HepG2 (cell line): ENCODE results near the gene ZNF90. TPM values are rescaled to one million over a fixed set of nuclear protein-coding genes. Genes with fewer than 3 reads are reported as not detected.
"Not testable (repeated sequence)": the region's sequence is repeated elsewhere in the genome, so short reads cannot be mapped to it uniquely, and the experiment has no call there.

Experiments
- ATAC-seq: fragments of 200-7000 bp; cut with Tn5 transposase; 3 replicates; pipeline ENCODE4 v1.9.1; 2020; ENCODE audit warnings: mild to moderate bottlenecking, moderate library complexity
- BruUV-seq: library from RNA; stranded (reverse); fragments of 400-500 nt; replicated peaks from 2 replicates; lab custom pipeline; 2021; lab: Mats Ljungman, UMichigan
- CTCF ChIA-PET: fragments of 300-600 bp; formaldehyde crosslinking; extraction: SDS; loops from one replicate; lab custom pipeline; 2021; ENCODE audit warnings: low total read pairs, inconsistent platforms, low intra/inter-chr PET ratio; lab: Yijun Ruan, JAX
- POLR2A ChIA-PET: fragments of 350-600 bp; sonication (Branson Sonifier 250); formaldehyde crosslinking; loops from one replicate; lab custom pipeline; 2020; ENCODE audit warnings: antibody characterized with exemption, inconsistent platforms; lab: Yijun Ruan, JAX
- DNase-seq: peaks from one replicate; pipeline ENCODE4 v3.0.0-alpha.2; 2015; ENCODE audit warnings: low spot score
- FAIRE-seq: peaks from 3 replicates; lab custom pipeline; 2011; peaks lifted over from hg19 to GRCh38; lab: Jason Lieb, UNC
- H2AFZ ChIP-seq: one replicate; pipeline ENCODE4 v1.6.1; 2011; ENCODE audit warnings: low read length, inconsistent platforms
- H3K27ac ChIP-seq: fragments of 300-600 bp; 3 replicates; pipeline ENCODE4 v1.8.0; 2011; ENCODE audit warnings: mixed run types, mild to moderate bottlenecking, mixed read lengths, low read length, inconsistent platforms; ENCODE audit not compliant: insufficient read depth; ENCODE audit errors: extremely low read length
- H3K27me3 ChIP-seq, 2 experiments: fragments of 200-600 bp in 1 of 2; 2 replicates in 1 of 2; 3 replicates in 1 of 2; pipeline versions ENCODE4 v1.6.0 to v1.8.0; 2011; ENCODE audit warnings: low read length in 2 of 2, mild to moderate bottlenecking in 2 of 2, moderate library complexity in 2 of 2, inconsistent platforms in 1 of 2; ENCODE audit not compliant: insufficient read depth in 2 of 2, control insufficient read depth in 1 of 2
- H3K36me3 ChIP-seq, 2 experiments: fragments of 200-600 bp in 1 of 2; replicated peaks in 1 of 2; 2 replicates in 1 of 2; 3 replicates in 1 of 2; pipeline versions ENCODE4 v1.5.1 to v1.8.0; 2011; ENCODE audit warnings: low read length in 2 of 2, inconsistent platforms in 1 of 2; ENCODE audit not compliant: insufficient read depth in 2 of 2, control insufficient read depth in 1 of 2
- H3K4me1 ChIP-seq: 2 replicates; pipeline ENCODE4 v1.5.1; 2012; ENCODE audit warnings: low read length, inconsistent platforms; ENCODE audit not compliant: insufficient read depth
- H3K4me2 ChIP-seq: 2 replicates; pipeline ENCODE4 v1.6.0; 2011; ENCODE audit warnings: low read depth, low read length, inconsistent platforms
- H3K4me3 ChIP-seq, 3 experiments: fragments of 200-600 bp in 1 of 3; sonication (generic), shearing (Covaris generic) in 1 of 3; replicated peaks in 1 of 3; 2 replicates each; pipeline ENCODE4 v1.5.1; 2011 to 2016; ENCODE audit warnings: low read length in 3 of 3, inconsistent platforms in 2 of 3, low read depth in 2 of 3, mild to moderate bottlenecking in 2 of 3, control low read depth in 1 of 3, mixed read lengths in 1 of 3; ENCODE audit not compliant: insufficient read depth in 1 of 3
- H3K79me2 ChIP-seq: one replicate; pipeline ENCODE4 v1.6.1; 2011; ENCODE audit warnings: low read length, inconsistent platforms; ENCODE audit not compliant: insufficient read depth
- H3K9ac ChIP-seq: 2 replicates; pipeline ENCODE4 v1.6.0; 2011; ENCODE audit warnings: mild to moderate bottlenecking, low read depth, low read length, inconsistent platforms; ENCODE audit not compliant: insufficient read depth
- H3K9me3 ChIP-seq: 2 replicates; pipeline ENCODE4 v1.5.1; 2012; ENCODE audit warnings: mild to moderate bottlenecking, low read length
- H4K20me1 ChIP-seq: 2 replicates; pipeline ENCODE4 v1.6.0; 2011; ENCODE audit warnings: inconsistent platforms, mild to moderate bottlenecking, low read length, moderate library complexity; ENCODE audit not compliant: insufficient read depth
- ELF4 ChIP-seq: sonication (generic); formaldehyde crosslinking; IDR thresholded peaks from 2 replicates; pipeline ENCODE4 v1.5.0; 2020; ENCODE audit warnings: missing genetic modification reagents, mild to moderate bottlenecking, moderate library complexity, borderline replicate concordance
- ESRRA ChIP-seq: sonication (generic); formaldehyde crosslinking; IDR thresholded peaks from 2 replicates; pipeline ENCODE4 v1.5.1; 2020; ENCODE audit warnings: mild to moderate bottlenecking, low read depth, missing genetic modification reagents
- GATA4 ChIP-seq: sonication (generic); IDR thresholded peaks from 2 replicates; pipeline ENCODE4 v1.6.1; 2016; ENCODE audit warnings: antibody characterized with exemption, low read depth, borderline replicate concordance
- HMGA1 ChIP-seq: sonication (generic); formaldehyde crosslinking; conservative IDR thresholded peaks from 2 replicates; pipeline ENCODE4 v1.4.0; 2020; ENCODE audit warnings: missing genetic modification reagents
- SYNCRIP ChIP-seq: fragments of 200-400 bp; formaldehyde crosslinking; IDR thresholded peaks from 2 replicates; pipeline ENCODE4 v1.6.1; 2018; ENCODE audit warnings: mild to moderate bottlenecking, low read depth, low read length; ENCODE audit not compliant: insufficient read depth
- TBL1XR1 ChIP-seq: fragments of 150-350 bp; IDR thresholded peaks from 2 replicates; pipeline ENCODE4 v1.6.1; 2014; ENCODE audit warnings: borderline replicate concordance, low read length; ENCODE audit not compliant: partially characterized antibody
- TOPORS ChIP-seq: sonication (generic); formaldehyde crosslinking; IDR thresholded peaks from 2 replicates; pipeline ENCODE4 v1.8.0; 2023; ENCODE audit warnings: mild to moderate bottlenecking, missing genetic modification reagents
- ZNF670 ChIP-seq: sonication (generic); formaldehyde crosslinking; IDR thresholded peaks from 2 replicates; pipeline ENCODE4 v1.8.0; 2022; ENCODE audit warnings: mild to moderate bottlenecking, missing genetic modification reagents, borderline replicate concordance
- WGBS: methylation state at CpG from one replicate; pipeline ENCODE4 v1.1.6; 2017; ENCODE audit warnings: low lambda C conversion rate; 5-methylcytosine and 5-hydroxymethylcytosine counted together
- in situ Hi-C: cut with HindIII; loops from 2 replicates; pipeline ENCODE4 v1.10.0; 2017; ENCODE audit warnings: low pct_unique_long_range_greater_than_20kb; ENCODE audit not compliant: extremely low pct_ligation_motif_present
- intact Hi-C: fragments of 100-400 bp; cut with micrococcal nuclease; formaldehyde crosslinking; loops from one replicate; pipeline ENCODE4 v1.10.0; 2022; ENCODE audit not compliant: unreplicated experiment
- polyA plus RNA-seq, 8 experiments: library from polyadenylated mRNA; depleted of rRNA in 3 of 8; stranded (reverse) in 7 of 8; unstranded in 1 of 8; fragments of >200 nt; fragmentation: Illumina TruSeq in 4 of 8; extraction: Trizol in 4 of 8; gene quantifications; 2 replicates each; pipeline versions ENCODE4 v1.2.1 to v1.2.3, GENCODE V29; 2011 to 2016; ENCODE audit warnings: low read depth in 4 of 8, missing spikeins in 1 of 8, mixed read lengths in 1 of 8; ENCODE audit not compliant: insufficient read depth in 1 of 8
- total RNA-seq, 5 experiments: library from RNA; depleted of rRNA; stranded (reverse); fragments of >200 nt; fragmentation: Illumina TruSeq; extraction: Trizol; gene quantifications; 2 replicates each; pipeline ENCODE4 v1.2.3, GENCODE V29; 2016; ENCODE audit warnings: low read depth in 1 of 5

ZNF90 gene
- total and polyA plus RNA-seq, 2 of the 13 experiments (the other 11 are each of a cell fraction or from before 2014, with no cell fraction given): 2.1 to 3.8 TPM

DNA sequence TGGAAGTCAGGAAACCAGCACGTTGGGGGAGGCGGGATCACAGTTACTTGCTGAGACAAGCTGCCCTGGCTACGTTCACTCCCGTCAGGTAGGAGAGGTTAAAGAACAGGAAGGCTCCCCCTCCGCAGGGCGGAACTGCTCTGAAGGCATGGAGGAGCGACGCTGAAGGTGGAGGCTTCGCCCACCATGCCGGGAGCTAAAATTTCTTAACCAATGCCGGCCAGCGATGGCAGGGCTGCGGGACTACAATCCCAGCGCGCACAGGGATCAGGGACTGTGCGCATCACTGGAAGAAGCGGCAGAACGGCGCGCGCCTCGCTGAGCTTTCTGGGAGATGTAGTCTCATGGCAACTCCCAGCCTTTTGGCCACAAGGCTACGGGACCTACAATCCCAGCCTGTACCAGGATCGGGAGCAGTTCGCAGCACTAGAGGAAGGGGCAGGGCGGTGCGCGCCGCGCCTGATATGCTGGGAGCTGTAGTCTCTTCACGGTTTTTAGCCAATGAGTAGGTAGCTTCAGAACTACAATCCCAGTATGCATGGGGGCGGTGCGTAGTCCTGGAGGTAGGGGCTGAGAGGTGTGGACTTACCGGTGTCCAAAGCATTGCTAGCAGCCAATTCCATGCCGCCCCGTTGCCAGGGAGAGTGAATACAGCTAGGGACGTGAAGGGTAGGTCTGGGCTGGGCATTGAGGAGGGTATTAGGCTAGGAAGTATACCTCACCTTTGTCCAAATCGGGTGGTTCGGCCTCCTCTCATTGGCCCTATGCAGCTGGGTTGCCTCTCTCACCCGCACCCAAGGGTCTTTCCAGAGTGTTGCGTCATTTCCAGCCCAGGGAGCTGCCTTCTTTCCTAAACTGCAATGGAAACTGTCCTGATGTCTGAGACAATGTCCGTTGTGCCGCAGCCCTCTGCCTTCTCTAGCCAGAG, 25.7 kb upstream of the ZNF90 start (continued):
- TF ChIP-seq TBL1XR1: peak; percentile 29
- no peak for TF ChIP-seq ESRRA (CRISPR knock-in tag)
- TF ChIP-seq GATA4: no peak
- no peak for TF ChIP-seq TOPORS
- TF ChIP-seq ZNF670: no peak

DNA sequence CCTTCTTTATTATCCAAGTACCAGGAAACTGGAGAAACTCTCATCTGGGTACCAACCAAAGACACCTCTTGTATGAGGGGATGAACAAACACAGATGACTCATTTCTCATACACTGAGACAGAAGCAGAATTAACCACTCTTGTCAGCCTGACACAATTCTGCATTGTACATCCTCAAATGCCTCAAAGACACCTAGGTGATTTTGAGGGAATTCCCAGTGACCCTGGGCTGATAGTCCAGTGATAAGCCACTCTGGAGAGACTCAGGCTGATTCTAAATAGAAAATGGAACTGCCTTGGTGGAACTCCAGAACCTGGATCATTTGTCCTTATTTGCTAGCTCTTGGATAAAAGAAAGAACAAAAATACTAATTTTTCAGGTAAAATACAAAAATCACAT, 19.1 kb upstream of the ZNF90 start:
- in situ Hi-C loops, DNase-seq, H3K4me1 ChIP-seq, H3K36me3 ChIP-seq, intact Hi-C loops, H2AFZ ChIP-seq, BruUV-seq, H3K9ac ChIP-seq, FAIRE-seq, H4K20me1 ChIP-seq, H3K27me3 ChIP-seq, H3K4me3 ChIP-seq, CTCF ChIA-PET, H3K79me2 ChIP-seq, H3K27ac ChIP-seq, H3K4me2 ChIP-seq, ATAC-seq, POLR2A ChIA-PET: not testable (repeated sequence)
- peaks cover 24% of the 10 kb centered on the region; the same call in 1 of the 2 replicates for H3K9me3 ChIP-seq

DNA sequence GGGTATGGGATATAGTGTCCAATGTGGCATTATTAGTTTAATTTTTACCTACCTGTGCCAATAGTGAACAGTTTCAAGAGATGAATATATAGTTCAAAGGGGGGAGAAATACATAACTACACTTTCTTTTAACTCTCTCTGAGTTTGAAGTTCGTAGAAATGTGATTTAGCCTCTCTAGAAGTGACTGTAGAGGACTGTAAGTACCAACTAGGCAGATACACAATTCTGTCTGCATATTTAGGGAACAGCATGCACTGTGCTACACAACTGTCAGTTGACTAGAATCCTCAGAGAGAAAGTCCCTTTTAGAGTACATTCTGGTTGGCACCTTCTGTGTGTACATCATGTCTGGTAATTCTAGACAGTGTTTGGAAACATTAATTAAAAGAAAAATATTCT, 17.5 kb upstream of the ZNF90 start:
- in situ Hi-C loops (no loop called here), intact Hi-C loops (no loop called here)
- Histone ChIP-seq H3K27ac (no peak overlapping the region), H3K79me2 (no peaks in the 10 kb centered on the region), H4K20me1 (no peaks in the 10 kb centered on the region), H3K4me1 (no peaks in the 10 kb centered on the region), H3K4me2 (no peak overlapping the region), H3K36me3 (no peaks in the 10 kb centered on the region), H3K4me3 (no peak overlapping the region), H3K9me3 (peaks cover 24% of the 10 kb centered on the region; the same call in 1 of the 2 replicates), H3K9ac (no peak overlapping the region), H2AFZ (no peak overlapping the region), H3K27me3 (no peaks in the 10 kb centered on the region)
- ChIA-PET POLR2A (no interaction called here), CTCF (no interaction called here)
- 0% methylated on average over 1 of the region's 1 CpG for WGBS
- BruUV-seq: no TSS peak
- DNase-seq: no peak
- TF ChIP-seq SYNCRIP (no peak), HMGA1 (CRISPR knock-in tag) (no peak), ELF4 (CRISPR knock-in tag) (no peak)
- FAIRE-seq: no peak
- no peak for ATAC-seq
